H9 (cell line): ENCODE results near the gene PLAAT3. TPM values are rescaled to one million over a fixed set of nuclear protein-coding genes. Genes with fewer than 3 reads are reported as not detected.
A peak's percentile ranks its signal among the peaks of the same experiment; 100 is the strongest.

ENCODE experiments used
- DNase-seq: peaks from one replicate; pipeline ENCODE4 v3.0.0-alpha.2; 2017
- H2AFZ ChIP-seq: one replicate; pipeline ENCODE4 v1.6.1; 2013; ENCODE audit warnings: mild to moderate bottlenecking, low read length, control low read depth, moderate library complexity
- H2AK5ac ChIP-seq: 2 replicates; pipeline ENCODE4 v1.6.1; 2013; ENCODE audit warnings: low read length, control low read depth, mixed read lengths; ENCODE audit not compliant: insufficient read length
- H2BK120ac ChIP-seq: one replicate; pipeline ENCODE4 v1.6.1; 2013; ENCODE audit warnings: low read depth, mild to moderate bottlenecking, low read length, control low read depth, inconsistent platforms; ENCODE audit not compliant: poor library complexity, severe bottlenecking
- H2BK12ac ChIP-seq: 2 replicates; pipeline ENCODE4 v1.6.1; 2013; ENCODE audit warnings: low read length, control low read depth, mixed read lengths, low read depth; ENCODE audit not compliant: insufficient read length
- H2BK15ac ChIP-seq: 2 replicates; pipeline ENCODE4 v1.6.1; 2013; ENCODE audit warnings: low read depth, low read length, control low read depth
- H2BK20ac ChIP-seq: one replicate; pipeline ENCODE4 v1.6.1; 2013; ENCODE audit warnings: low read depth, mild to moderate bottlenecking, low read length, control low read depth, inconsistent platforms; ENCODE audit not compliant: poor library complexity, severe bottlenecking
- H2BK5ac ChIP-seq: 2 replicates; pipeline ENCODE4 v1.6.1; 2013; ENCODE audit warnings: low read length, control low read depth, mixed read lengths; ENCODE audit not compliant: insufficient read length
- H3K14ac ChIP-seq: 2 replicates; pipeline ENCODE4 v1.6.1; 2013; ENCODE audit warnings: low read length, control low read depth; ENCODE audit not compliant: insufficient read depth
- H3K18ac ChIP-seq: 2 replicates; pipeline ENCODE4 v1.6.1; 2013; ENCODE audit warnings: low read depth, mild to moderate bottlenecking, mixed read lengths, low read length, control low read depth; ENCODE audit not compliant: insufficient read length
- H3K23ac ChIP-seq: 2 replicates; pipeline ENCODE4 v1.6.1; 2013; ENCODE audit warnings: low read length, control low read depth, mixed read lengths, low read depth; ENCODE audit not compliant: insufficient read length
- H3K23me2 ChIP-seq: 2 replicates; pipeline ENCODE4 v1.6.1; 2013; ENCODE audit warnings: low read depth, mild to moderate bottlenecking, mixed read lengths, low read length, control low read depth; ENCODE audit not compliant: insufficient read length, poor library complexity, severe bottlenecking
- H3K27ac ChIP-seq: 2 replicates; pipeline ENCODE4 v1.5.1; 2013; ENCODE audit warnings: low read length, control low read depth, mixed read lengths, low read depth; ENCODE audit not compliant: insufficient read length
- H3K27me3 ChIP-seq: 2 replicates; pipeline ENCODE4 v1.6.1; 2013; ENCODE audit warnings: low read length, control low read depth, inconsistent platforms; ENCODE audit not compliant: insufficient read depth
- H3K4ac ChIP-seq: 2 replicates; pipeline ENCODE4 v1.6.1; 2013; ENCODE audit warnings: low read depth, mild to moderate bottlenecking, control low read depth, inconsistent platforms, low read length, moderate library complexity
- H3K4me1 ChIP-seq: 2 replicates; pipeline ENCODE4 v1.6.1; 2013; ENCODE audit warnings: low read length, control low read depth, inconsistent platforms; ENCODE audit not compliant: insufficient read depth
- H3K4me2 ChIP-seq: 2 replicates; pipeline ENCODE4 v1.6.1; 2013; ENCODE audit warnings: low read length, control low read depth, mixed read lengths; ENCODE audit not compliant: insufficient read length, insufficient read depth
- H3K56ac ChIP-seq: 2 replicates; pipeline ENCODE4 v1.6.1; 2013; ENCODE audit warnings: low read depth, mild to moderate bottlenecking, mixed read lengths, low read length, control low read depth; ENCODE audit not compliant: insufficient read length
- H3K79me1 ChIP-seq: 2 replicates; pipeline ENCODE4 v1.6.1; 2013; ENCODE audit warnings: low read depth, mild to moderate bottlenecking, moderate library complexity, low read length, control low read depth, inconsistent platforms; ENCODE audit not compliant: insufficient read depth, poor library complexity, severe bottlenecking
- H3K79me2 ChIP-seq: 2 replicates; pipeline ENCODE4 v1.6.1; 2013; ENCODE audit warnings: low read length, control low read depth, inconsistent platforms; ENCODE audit not compliant: insufficient read depth
- H3K9ac ChIP-seq: 2 replicates; pipeline ENCODE4 v1.6.1; 2013; ENCODE audit warnings: low read length, control low read depth, mixed read lengths; ENCODE audit not compliant: insufficient read length; ENCODE audit errors: extremely low read depth
- H3K9me3 ChIP-seq: one replicate; pipeline ENCODE4 v1.6.1; 2013; ENCODE audit warnings: low read depth, low read length, inconsistent platforms; ENCODE audit not compliant: control insufficient read depth
- H3T11ph ChIP-seq: one replicate; pipeline ENCODE4 v1.6.1; 2013; ENCODE audit warnings: mild to moderate bottlenecking, low read length, control low read depth, inconsistent platforms
- H4K20me1 ChIP-seq: one replicate; pipeline ENCODE4 v1.6.1; 2013; ENCODE audit not compliant: control insufficient read depth, insufficient read length, insufficient read depth
- H4K5ac ChIP-seq: 2 replicates; pipeline ENCODE4 v1.6.1; 2013; ENCODE audit warnings: low read depth, mild to moderate bottlenecking, mixed read lengths, low read length, control low read depth; ENCODE audit not compliant: insufficient read length
- H4K8ac ChIP-seq: replicated peaks from 2 replicates; pipeline ENCODE4 v1.6.1; 2013; ENCODE audit warnings: low read length, control low read depth, mixed read lengths, low read depth; ENCODE audit not compliant: insufficient read length
- H4K91ac ChIP-seq: 2 replicates; pipeline ENCODE4 v1.6.1; 2013; ENCODE audit warnings: low read depth, mild to moderate bottlenecking, moderate library complexity, mixed read lengths, low read length, control low read depth; ENCODE audit not compliant: insufficient read length
- H3K27ac Mint-ChIP-seq, 3 experiments: 2 replicates in 2 of 3; 3 replicates in 1 of 3; pipeline ENCODE4 v1.8.0; 2020 to 2021; ENCODE audit warnings: mixed read lengths in 3 of 3, mild to moderate bottlenecking in 1 of 3, moderate library complexity in 1 of 3
- H3K27me3 Mint-ChIP-seq: 2 replicates; pipeline ENCODE4 v1.8.0; 2021; ENCODE audit warnings: low read depth, mild to moderate bottlenecking, moderate library complexity, mixed read lengths
- H3K36me3 Mint-ChIP-seq, 3 experiments: 2 replicates in 2 of 3; 3 replicates in 1 of 3; pipeline ENCODE4 v1.8.0; 2020 to 2021; ENCODE audit warnings: low read depth in 3 of 3, mixed read lengths in 3 of 3; ENCODE audit not compliant: insufficient read depth in 1 of 3
- H3K4me1 Mint-ChIP-seq, 2 experiments: 2 replicates each; pipeline ENCODE4 v1.8.0; 2020; ENCODE audit warnings: mixed read lengths in 2 of 2
- H3K4me3 Mint-ChIP-seq, 2 experiments: 2 replicates in 1 of 2; 3 replicates in 1 of 2; pipeline ENCODE4 v1.8.0; 2020 to 2021; ENCODE audit warnings: mild to moderate bottlenecking in 2 of 2, mixed read lengths in 2 of 2, moderate library complexity in 1 of 2
- H3K9me3 Mint-ChIP-seq, 2 experiments: 2 replicates in 1 of 2; 3 replicates in 1 of 2; pipeline ENCODE4 v1.8.0; 2020; ENCODE audit warnings: mild to moderate bottlenecking in 2 of 2, mixed read lengths in 2 of 2, moderate library complexity in 1 of 2
- CTCF ChIP-seq: fragments of 200-600 bp; sonication (generic); conservative IDR thresholded peaks from 3 replicates; pipeline ENCODE4 v1.8.0; 2021; ENCODE audit warnings: antibody characterized with exemption, mild to moderate bottlenecking
- WGBS: extraction: QIAGEN DNeasy Blood & Tissue Kit; methylation state at CpG from one replicate; pipeline ENCODE4 v1.1.7; 2013; ENCODE audit warnings: missing lambda C conversion rate, low lambda C conversion rate, mixed read lengths; ENCODE audit not compliant: insufficient read length; ENCODE audit errors: extremely low coverage; 5-methylcytosine and 5-hydroxymethylcytosine counted together
- total RNA-seq: library from RNA; stranded (reverse); gene quantifications from 2 replicates; pipeline ENCODE4 v1.2.1, GENCODE V29; 2021

Gene PLAAT3
- total RNA-seq, 1 experiment from 2014 or later: 188 TPM

- H3K9me3 ChIP-seq: no peaks in the 10 kb centered on the region
- no peak overlapping the region for H2AFZ ChIP-seq
- peak; percentile 31 for DNase-seq
- H3K79me2 ChIP-seq: no peaks in the 10 kb centered on the region
- H3K23ac ChIP-seq: no peak overlapping the region
- no peak overlapping the region for H2BK5ac ChIP-seq
- no peak overlapping the region for H4K5ac ChIP-seq
- H3K4me2 ChIP-seq: no peak overlapping the region
- no peak overlapping the region for H3K27ac ChIP-seq
- H3K4me1 ChIP-seq: no peaks in the 10 kb centered on the region
- H4K91ac ChIP-seq: no peak overlapping the region
- no peak overlapping the region for H3K4ac ChIP-seq
- H2BK12ac ChIP-seq: no peak overlapping the region
- TF ChIP-seq CTCF: no peak
- Mint-ChIP-seq H3K27me3 (no peaks in the 10 kb centered on the region; the same call in 1 of the 2 replicates), H3K4me1 (peaks cover 4 to 14% of the 10 kb centered on the region in 2 experiments), H3K27ac (peak overlapping the region; percentile 27 to 55 (median 32); a peak in 4 of 7 replicates), H3K4me3 (no peak overlapping the region), H3K36me3 (peaks cover 13 to 60% (median 52%) of the 10 kb centered on the region in 3 experiments), H3K9me3 (peaks cover 4 to 5% of the 10 kb centered on the region in 2 experiments)
- no peak overlapping the region for H2AK5ac ChIP-seq
- H3K79me1 ChIP-seq: peaks cover 2% of the 10 kb centered on the region
- no peak overlapping the region for H3K18ac ChIP-seq
- no peak overlapping the region for H3K14ac ChIP-seq
- H4K20me1 ChIP-seq: no peaks in the 10 kb centered on the region
- H3T11ph ChIP-seq: no peak overlapping the region
- no peaks in the 10 kb centered on the region for H3K27me3 ChIP-seq
- H3K9ac ChIP-seq: no peak overlapping the region
- H4K8ac ChIP-seq: no peak overlapping the region
- WGBS: no CpG with 5 or more reads among the region's 15 CpGs
- no peak overlapping the region for H2BK120ac ChIP-seq
- no peak overlapping the region for H2BK15ac ChIP-seq
- H2BK20ac ChIP-seq: no peak overlapping the region
- no peaks in the 10 kb centered on the region for H3K23me2 ChIP-seq
- no peak overlapping the region for H3K56ac ChIP-seq
These were observed 40.1 kb downstream of the PLAAT3 start for GRCh38 chr11:63573881-63574855.
